Endothelial cell of umbilical vein (primary cell): Measurements from ENCODE around the gene SOX2. TPM values are rescaled to one million over a fixed set of nuclear protein-coding genes. Genes with fewer than 3 reads are reported as not detected.

ENCODE experiments used
- BruUV-seq: library from RNA; stranded (reverse); fragments of 400-500 nt; replicated peaks from 2 replicates; lab custom pipeline; 2021; lab: Mats Ljungman, UMichigan
- CTCF ChIA-PET: fragments of 300-600, 350-600 bp; sonication (Branson Sonifier 250); formaldehyde crosslinking; loops from one replicate; lab custom pipeline; 2021; ENCODE audit warnings: antibody characterized with exemption, inconsistent platforms; lab: Charles Lee
- POLR2A ChIA-PET: fragments of 300-600, 350-600 bp; sonication (Branson Sonifier 250); formaldehyde crosslinking; loops from one replicate; lab custom pipeline; 2021; ENCODE audit warnings: antibody characterized with exemption, inconsistent platforms; lab: Charles Lee
- DNase-seq: peaks from one replicate; pipeline ENCODE4 v3.0.0-alpha.2; 2011; ENCODE audit warnings: low read depth, low spot score
- FAIRE-seq: peaks from 2 replicates; lab custom pipeline; 2011; peaks lifted over from hg19 to GRCh38; lab: Jason Lieb, UNC
- H2AFZ ChIP-seq: 2 replicates; pipeline ENCODE4 v1.6.0; 2012; ENCODE audit warnings: low read depth, low read length, control low read depth, inconsistent platforms
- H3K27ac ChIP-seq: 2 replicates; pipeline ENCODE4 v1.5.1; 2011; ENCODE audit warnings: low read depth, mild to moderate bottlenecking, control low read depth, low read length, moderate library complexity; ENCODE audit not compliant: insufficient read depth
- H3K27me3 ChIP-seq, 2 experiments: 2 replicates each; pipeline versions ENCODE4 v1.6.0 to v1.6.1; 2011; ENCODE audit warnings: low read length in 2 of 2, mixed read lengths in 1 of 2; ENCODE audit not compliant: control insufficient read depth in 2 of 2, insufficient read depth in 2 of 2
- H3K36me3 ChIP-seq, 2 experiments: 2 replicates in 1 of 2; 3 replicates in 1 of 2; pipeline ENCODE4 v1.5.1; 2011; ENCODE audit warnings: low read length in 2 of 2, mild to moderate bottlenecking in 1 of 2, moderate library complexity in 1 of 2; ENCODE audit not compliant: control insufficient read depth in 2 of 2, insufficient read depth in 2 of 2; ENCODE audit errors: extremely low read depth in 1 of 2
- H3K4me1 ChIP-seq: 3 replicates; pipeline ENCODE4 v1.5.1; 2011; ENCODE audit warnings: mild to moderate bottlenecking, low read length; ENCODE audit not compliant: control insufficient read depth, insufficient read depth; ENCODE audit errors: extremely low read depth
- H3K4me2 ChIP-seq: 2 replicates; pipeline ENCODE4 v1.6.1; 2011; ENCODE audit warnings: low read length, control low read depth, mixed read lengths; ENCODE audit not compliant: insufficient read depth
- H3K4me3 ChIP-seq, 3 experiments: fragments of 200-600 bp in 1 of 3; sonication (generic), shearing (Covaris generic) in 1 of 3; replicated peaks in 1 of 3; 2 replicates each; pipeline ENCODE4 v1.5.1; 2011 to 2016; ENCODE audit warnings: control low read depth in 3 of 3, low read length in 3 of 3, mild to moderate bottlenecking in 2 of 3, inconsistent platforms in 1 of 3, low read depth in 1 of 3, moderate library complexity in 1 of 3; ENCODE audit not compliant: insufficient read depth in 1 of 3
- H3K79me2 ChIP-seq: 2 replicates; pipeline ENCODE4 v1.6.0; 2012; ENCODE audit warnings: low read length, inconsistent platforms; ENCODE audit not compliant: control insufficient read depth, insufficient read depth
- H3K9ac ChIP-seq: replicated peaks from 2 replicates; pipeline ENCODE3; 2011; ENCODE audit warnings: low read length, control low read depth; ENCODE audit not compliant: insufficient read depth; ENCODE audit errors: extremely low read depth
- H3K9me1 ChIP-seq: replicated peaks from 3 replicates; pipeline ENCODE4 v1.6.0; 2011; ENCODE audit warnings: mild to moderate bottlenecking, low read length; ENCODE audit not compliant: control insufficient read depth, insufficient read depth; ENCODE audit errors: extremely low read depth
- H3K9me3 ChIP-seq: replicated peaks from 2 replicates; pipeline ENCODE4 v1.5.1; 2012; ENCODE audit warnings: low read length, inconsistent platforms; ENCODE audit not compliant: control insufficient read depth, insufficient read depth
- H4K20me1 ChIP-seq: replicated peaks from 2 replicates; pipeline ENCODE3; 2011; ENCODE audit warnings: mild to moderate bottlenecking, low read length; ENCODE audit not compliant: control insufficient read depth, insufficient read depth; ENCODE audit errors: extremely low read depth
- EZH2 ChIP-seq: IDR thresholded peaks from 2 replicates; pipeline ENCODE4 v1.6.1; 2012; ENCODE audit warnings: borderline replicate concordance, low read depth, mild to moderate bottlenecking, moderate library complexity, low read length, inconsistent platforms; ENCODE audit not compliant: severe bottlenecking
- FOS ChIP-seq: IDR thresholded peaks from 2 replicates; pipeline ENCODE4 v1.6.1; 2011; ENCODE audit warnings: mild to moderate bottlenecking, low read length, moderate library complexity, borderline replicate concordance; ENCODE audit not compliant: insufficient read depth
- GATA2 ChIP-seq: IDR thresholded peaks from 2 replicates; pipeline ENCODE4 v1.7.0; 2011; ENCODE audit warnings: low read depth, mild to moderate bottlenecking, moderate library complexity, mixed read lengths, low read length; ENCODE audit not compliant: insufficient read length, insufficient read depth
- JUN ChIP-seq: IDR thresholded peaks from 2 replicates; pipeline ENCODE4 v1.6.1; 2011; ENCODE audit warnings: borderline replicate concordance, low read depth; ENCODE audit not compliant: insufficient read length, insufficient read depth
- MYC ChIP-seq: IDR thresholded peaks from one replicate; pipeline ENCODE4 v1.6.1; 2011; ENCODE audit warnings: mild to moderate bottlenecking, low read depth, low read length
- POLR2A ChIP-seq: IDR thresholded peaks from 2 replicates; pipeline ENCODE4 v1.6.1; 2012; ENCODE audit warnings: low read depth, mild to moderate bottlenecking, control low read depth, low read length
- POLR2AphosphoS5 ChIP-seq: IDR thresholded peaks from 2 replicates; pipeline ENCODE4 v1.6.1; 2012; ENCODE audit warnings: low read depth, mild to moderate bottlenecking, control low read depth, low read length, moderate library complexity; ENCODE audit not compliant: insufficient read depth
- dilution Hi-C: fragments of 300-500 bp; cut with MboI; formaldehyde crosslinking; loops from one replicate; pipeline ENCODE4 v1.15.0; 2019; ENCODE audit warnings: low sequenced_read_pairs; ENCODE audit not compliant: extremely low pct_ligation_motif_present
- intact Hi-C: fragments of 100-400 bp; cut with micrococcal nuclease; formaldehyde crosslinking; loops from one replicate; pipeline ENCODE4 v1.10.0; 2022
- polyA plus RNA-seq, 4 experiments: library from polyadenylated mRNA; depleted of rRNA in 3 of 4; stranded (reverse) in 3 of 4; unstranded in 1 of 4; fragments of >200 nt; gene quantifications; 2 replicates each; pipeline versions ENCODE4 v1.2.1 to v1.2.3, GENCODE V29; 2011 to 2012; ENCODE audit warnings: missing spikeins in 1 of 4
- total RNA-seq: library from RNA; stranded (reverse); gene quantifications from 2 replicates; pipeline ENCODE4 v1.2.3, GENCODE V29; 2021
- TF ChIP-seq, protein P1 (sequence below), 2 donors: IDR thresholded peaks; 1 replicate in 1 of 2; 2 replicates in 1 of 2; pipeline ENCODE4 v1.5.1; 2011; ENCODE audit warnings: low read length in 2 of 2, mild to moderate bottlenecking in 2 of 2, moderate library complexity in 2 of 2, control low read depth in 1 of 2, inconsistent platforms in 1 of 2, low read depth in 1 of 2; ENCODE audit not compliant: insufficient read depth in 1 of 2; ENCODE audit errors: extremely low read depth in 1 of 2
- TF ChIP-seq, protein P2 (sequence below): IDR thresholded peaks from 2 replicates; pipeline ENCODE4 v1.6.1; 2011; ENCODE audit not compliant: insufficient read depth, insufficient read length

Gene SOX2
- total and polyA plus RNA-seq, 2 donors (not counting 3 experiments of a cell fraction or from before 2014, with no cell fraction given): 0.13 to 0.23 TPM

GRCh38 chr3:181687731-181688130 lies 24.0 kb upstream of the SOX2 start:
- Histone ChIP-seq H3K27me3 (no peaks in the 10 kb centered on the region), H3K9ac (no peak overlapping the region), H3K4me2 (no peak overlapping the region), H3K9me3 (no peaks in the 10 kb centered on the region), H3K27ac (no peak overlapping the region), H4K20me1 (no peaks in the 10 kb centered on the region), H2AFZ (no peak overlapping the region), H3K4me3 (no peak overlapping the region), H3K9me1 (no peaks in the 10 kb centered on the region), H3K36me3 (no peaks in the 10 kb centered on the region), H3K79me2 (no peaks in the 10 kb centered on the region), H3K4me1 (no peaks in the 10 kb centered on the region)
- intact Hi-C loops: no loop called here
- DNase-seq: no peak
- no TSS peak for BruUV-seq
- dilution Hi-C loops: no loop called here
- TF ChIP-seq MYC: no peak
- TF ChIP-seq POLR2AphosphoS5: no peak
- no peak for TF ChIP-seq GATA2
- no peak for TF ChIP-seq JUN
- TF ChIP-seq POLR2A: no peak
- ChIA-PET POLR2A (no interaction called here), CTCF (interaction anchor here (2.7 kb wide), 1 partner anchor 13 kb away, joined by 11 read pairs; no protein-coding TSS in a partner anchor)
- FAIRE-seq: no peak

GRCh38 chr3:181689546-181689945 lies 22.2 kb upstream of the SOX2 start:
- Histone ChIP-seq H3K4me1 (no peaks in the 10 kb centered on the region), H3K4me2 (no peak overlapping the region), H3K27ac (no peak overlapping the region), H3K4me3 (no peak overlapping the region), H3K79me2 (no peaks in the 10 kb centered on the region), H3K9ac (no peak overlapping the region), H3K9me3 (no peaks in the 10 kb centered on the region), H2AFZ (no peak overlapping the region), H3K36me3 (no peaks in the 10 kb centered on the region), H4K20me1 (no peaks in the 10 kb centered on the region), H3K27me3 (no peaks in the 10 kb centered on the region), H3K9me1 (no peaks in the 10 kb centered on the region)
- dilution Hi-C loops (no loop called here), intact Hi-C loops (no loop called here)
- CTCF ChIA-PET: interaction anchor here (0.9 to 1.6 kb wide), 3 partner anchors 11 to 125 kb away, joined by 3 to 5 read pairs (median 4); no protein-coding TSS in a partner anchor
- no peak for TF ChIP-seq POLR2A
- TF ChIP-seq POLR2AphosphoS5: no peak
- TF ChIP-seq FOS: no peak
- TF ChIP-seq JUN: no peak
- TF ChIP-seq, protein P1, sequence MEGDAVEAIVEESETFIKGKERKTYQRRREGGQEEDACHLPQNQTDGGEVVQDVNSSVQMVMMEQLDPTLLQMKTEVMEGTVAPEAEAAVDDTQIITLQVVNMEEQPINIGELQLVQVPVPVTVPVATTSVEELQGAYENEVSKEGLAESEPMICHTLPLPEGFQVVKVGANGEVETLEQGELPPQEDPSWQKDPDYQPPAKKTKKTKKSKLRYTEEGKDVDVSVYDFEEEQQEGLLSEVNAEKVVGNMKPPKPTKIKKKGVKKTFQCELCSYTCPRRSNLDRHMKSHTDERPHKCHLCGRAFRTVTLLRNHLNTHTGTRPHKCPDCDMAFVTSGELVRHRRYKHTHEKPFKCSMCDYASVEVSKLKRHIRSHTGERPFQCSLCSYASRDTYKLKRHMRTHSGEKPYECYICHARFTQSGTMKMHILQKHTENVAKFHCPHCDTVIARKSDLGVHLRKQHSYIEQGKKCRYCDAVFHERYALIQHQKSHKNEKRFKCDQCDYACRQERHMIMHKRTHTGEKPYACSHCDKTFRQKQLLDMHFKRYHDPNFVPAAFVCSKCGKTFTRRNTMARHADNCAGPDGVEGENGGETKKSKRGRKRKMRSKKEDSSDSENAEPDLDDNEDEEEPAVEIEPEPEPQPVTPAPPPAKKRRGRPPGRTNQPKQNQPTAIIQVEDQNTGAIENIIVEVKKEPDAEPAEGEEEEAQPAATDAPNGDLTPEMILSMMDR (IDR thresholded peaks at IDR 0.05; ENCODE audit: extremely low read depth in 1 of 2, insufficient read depth in 1 of 2, low read depth in 1 of 2, low read length in 2 of 2): no peak
- TF ChIP-seq MYC: no peak
- TF ChIP-seq GATA2: no peak
- TF ChIP-seq EZH2: no peak
- TF ChIP-seq, protein P2, sequence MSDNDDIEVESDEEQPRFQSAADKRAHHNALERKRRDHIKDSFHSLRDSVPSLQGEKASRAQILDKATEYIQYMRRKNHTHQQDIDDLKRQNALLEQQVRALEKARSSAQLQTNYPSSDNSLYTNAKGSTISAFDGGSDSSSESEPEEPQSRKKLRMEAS: no peak
- FAIRE-seq (no peak), DNase-seq (no peak)
- BruUV-seq: no TSS peak
- POLR2A ChIA-PET: interaction anchor here (0.8 kb wide), 1 partner anchor 58 kb away, joined by 3 read pairs; no protein-coding TSS in a partner anchor
